Measurements from ENCODE around the gene FHAD1. TPM values are rescaled to one million over a fixed set of nuclear protein-coding genes. Genes with fewer than 3 reads are reported as not detected.

FHAD1 gene
- polyA plus RNA-seq, 1 of the 3 experiments (the other 2 are of a cell fraction), result 0.48 TPM

DNA sequence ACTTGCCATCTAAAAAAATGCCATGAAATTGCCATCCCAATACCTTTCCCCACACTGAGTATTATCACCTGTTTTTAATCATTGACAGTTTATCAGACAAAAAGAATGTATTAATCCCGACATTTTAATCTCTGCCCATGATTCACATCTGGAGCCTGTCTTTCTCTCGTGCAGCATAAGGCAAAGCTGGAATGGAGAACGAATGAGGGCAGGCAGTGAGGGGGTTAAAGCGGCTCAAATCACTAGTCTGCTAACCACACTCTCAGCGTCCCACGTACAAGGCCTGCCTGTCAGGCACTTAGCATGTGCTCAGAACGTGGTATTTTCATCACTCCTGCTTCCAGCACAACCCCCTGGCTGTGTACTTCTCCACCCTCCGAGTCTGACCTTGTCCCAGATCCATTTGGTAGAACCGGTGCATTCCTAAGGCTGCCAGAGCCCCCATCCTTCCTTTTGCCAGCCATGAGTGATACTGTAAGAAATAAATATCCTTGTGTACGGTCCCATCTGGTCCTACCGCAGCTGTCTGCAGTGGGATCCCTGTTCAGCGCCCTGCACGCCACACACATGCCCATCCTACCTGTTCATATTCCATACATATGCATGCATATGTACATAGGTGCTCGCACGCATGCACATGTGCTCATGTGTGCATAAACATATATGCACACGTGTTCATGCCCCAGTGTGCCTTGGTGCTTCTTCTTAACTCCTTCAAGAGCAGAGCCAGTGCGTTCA lies 34.6 kb upstream of the FHAD1 start:
- H3K9ac ChIP-seq, result no peak overlapping the region
- TF ChIP-seq CHD2 (IDR thresholded peaks at IDR 0.05; ENCODE audit: low read length, partially characterized antibody), result no peak
- TF ChIP-seq TCF12 (IDR thresholded peaks at IDR 0.05), result peak; percentile 32; the same call in 1 of the 2 replicates
- no peaks in the 10 kb centered on the region for H3K79me2 ChIP-seq (ENCODE audit: insufficient read depth)
- H3K4me2 ChIP-seq, result 0 out of 2 replicates have a peak overlapping the region, but pooled peaks have one; percentile 10
- no peaks in the 10 kb centered on the region for H3K27me3 ChIP-seq (ENCODE audit: insufficient read depth)
- peak; percentile 46 for DNase-seq
- H3K27ac ChIP-seq (ENCODE audit: low read depth in 2 of 2, low read length in 1 of 2), result peak overlapping the region in 1 of 2 experiments; percentile 12; a peak in 2 of 4 replicates
- H3K9me2 ChIP-seq, result no peaks in the 10 kb centered on the region
- no peaks in the 10 kb centered on the region for H3K36me3 ChIP-seq (replicated peaks in 1 of 2; ENCODE audit: control insufficient read depth in 1 of 2, insufficient read depth in 2 of 2, low read length in 1 of 2)
- H3K4me1 ChIP-seq (ENCODE audit: control insufficient read depth in 1 of 2, insufficient read depth in 2 of 2, low read depth in 1 of 2, low read length in 1 of 2), result peaks cover 0 to 23% of the 10 kb centered on the region in 2 experiments; a peak in 2 of 4 replicates
- H2AFZ ChIP-seq (ENCODE audit: low read depth), result no peak overlapping the region
- WGBS (ENCODE audit: low lambda C conversion rate), result 85% methylated on average over 17 of the region's 17 CpGs
- H3K9me3 ChIP-seq, result no peaks in the 10 kb centered on the region
- CTCF ChIA-PET, result interaction anchor here (0.9 to 2.3 kb wide), 4 partner anchors 9 to 92 kb away, joined by 3 to 8 read pairs (median 6); no protein-coding TSS in a partner anchor
- H3F3A ChIP-seq (replicated peaks; ENCODE audit: insufficient read depth), result no peaks in the 10 kb centered on the region
- POLR2A ChIA-PET, result no interaction called here
- no peak overlapping the region for H3K4me3 ChIP-seq (ENCODE audit: low read depth in 2 of 2, low read length in 1 of 2)
- H4K20me1 ChIP-seq (ENCODE audit: insufficient read depth), result 0 out of 2 replicates have a peak, but pooled peaks cover 2% of the 10 kb centered on the region

DNA sequence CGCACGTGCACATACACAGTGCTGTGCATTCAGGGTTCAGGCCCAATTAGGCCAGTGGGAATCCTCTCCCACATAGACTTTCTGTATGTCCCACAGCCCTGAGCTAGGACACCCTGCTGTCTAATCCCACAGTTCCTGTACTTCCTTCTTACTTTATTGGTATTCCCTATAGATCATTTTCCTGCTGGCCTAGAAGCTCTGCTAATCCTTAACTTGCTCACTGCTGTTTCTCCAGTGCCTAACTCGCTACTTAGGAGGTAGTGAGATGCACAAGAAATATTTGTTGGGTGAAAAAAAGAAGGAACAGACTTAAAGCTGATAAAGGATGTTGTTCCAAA lies 34.1 kb upstream of the FHAD1 start:
- TF ChIP-seq, protein P1, sequence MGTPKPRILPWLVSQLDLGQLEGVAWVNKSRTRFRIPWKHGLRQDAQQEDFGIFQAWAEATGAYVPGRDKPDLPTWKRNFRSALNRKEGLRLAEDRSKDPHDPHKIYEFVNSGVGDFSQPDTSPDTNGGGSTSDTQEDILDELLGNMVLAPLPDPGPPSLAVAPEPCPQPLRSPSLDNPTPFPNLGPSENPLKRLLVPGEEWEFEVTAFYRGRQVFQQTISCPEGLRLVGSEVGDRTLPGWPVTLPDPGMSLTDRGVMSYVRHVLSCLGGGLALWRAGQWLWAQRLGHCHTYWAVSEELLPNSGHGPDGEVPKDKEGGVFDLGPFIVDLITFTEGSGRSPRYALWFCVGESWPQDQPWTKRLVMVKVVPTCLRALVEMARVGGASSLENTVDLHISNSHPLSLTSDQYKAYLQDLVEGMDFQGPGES (IDR thresholded peaks at IDR 0.05; ENCODE audit: low read depth, low read length), result no peak
- no peak for TF ChIP-seq TEAD4 (IDR thresholded peaks at IDR 0.05; ENCODE audit: borderline replicate concordance, insufficient read depth)
- TF ChIP-seq, protein P2, sequence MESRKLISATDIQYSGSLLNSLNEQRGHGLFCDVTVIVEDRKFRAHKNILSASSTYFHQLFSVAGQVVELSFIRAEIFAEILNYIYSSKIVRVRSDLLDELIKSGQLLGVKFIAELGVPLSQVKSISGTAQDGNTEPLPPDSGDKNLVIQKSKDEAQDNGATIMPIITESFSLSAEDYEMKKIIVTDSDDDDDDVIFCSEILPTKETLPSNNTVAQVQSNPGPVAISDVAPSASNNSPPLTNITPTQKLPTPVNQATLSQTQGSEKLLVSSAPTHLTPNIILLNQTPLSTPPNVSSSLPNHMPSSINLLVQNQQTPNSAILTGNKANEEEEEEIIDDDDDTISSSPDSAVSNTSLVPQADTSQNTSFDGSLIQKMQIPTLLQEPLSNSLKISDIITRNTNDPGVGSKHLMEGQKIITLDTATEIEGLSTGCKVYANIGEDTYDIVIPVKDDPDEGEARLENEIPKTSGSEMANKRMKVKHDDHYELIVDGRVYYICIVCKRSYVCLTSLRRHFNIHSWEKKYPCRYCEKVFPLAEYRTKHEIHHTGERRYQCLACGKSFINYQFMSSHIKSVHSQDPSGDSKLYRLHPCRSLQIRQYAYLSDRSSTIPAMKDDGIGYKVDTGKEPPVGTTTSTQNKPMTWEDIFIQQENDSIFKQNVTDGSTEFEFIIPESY (IDR thresholded peaks at IDR 0.05; ENCODE audit: borderline replicate concordance, low read depth), result no peak
- no peak for TF ChIP-seq RCOR1 (IDR thresholded peaks at IDR 0.05; ENCODE audit: low read length)
- no peak for TF ChIP-seq EZH2phosphoT487 (IDR thresholded peaks at IDR 0.05; ENCODE audit: borderline replicate concordance, low read depth)
- TF ChIP-seq EP300 (IDR thresholded peaks at IDR 0.05; ENCODE audit: borderline replicate concordance in 1 of 2, low read depth in 1 of 2, low read length in 1 of 2), result no peak
- TF ChIP-seq ELF1 (IDR thresholded peaks at IDR 0.05), result no peak
- TF ChIP-seq, protein P3, sequence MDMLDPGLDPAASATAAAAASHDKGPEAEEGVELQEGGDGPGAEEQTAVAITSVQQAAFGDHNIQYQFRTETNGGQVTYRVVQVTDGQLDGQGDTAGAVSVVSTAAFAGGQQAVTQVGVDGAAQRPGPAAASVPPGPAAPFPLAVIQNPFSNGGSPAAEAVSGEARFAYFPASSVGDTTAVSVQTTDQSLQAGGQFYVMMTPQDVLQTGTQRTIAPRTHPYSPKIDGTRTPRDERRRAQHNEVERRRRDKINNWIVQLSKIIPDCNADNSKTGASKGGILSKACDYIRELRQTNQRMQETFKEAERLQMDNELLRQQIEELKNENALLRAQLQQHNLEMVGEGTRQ (IDR thresholded peaks at IDR 0.05; ENCODE audit: borderline replicate concordance, low read depth, low read length), result no peak
- TF ChIP-seq CHD2 (IDR thresholded peaks at IDR 0.05; ENCODE audit: low read length, partially characterized antibody), result no peak
- no peak for TF ChIP-seq FOXJ3 (CRISPR knock-in tag; IDR thresholded peaks at IDR 0.05)
- TF ChIP-seq RFX5 (IDR thresholded peaks at IDR 0.05; ENCODE audit: low read length), result no peak
- TF ChIP-seq POLR2AphosphoS5 (IDR thresholded peaks at IDR 0.05; ENCODE audit: low read depth, low read length), result no peak
- TF ChIP-seq RXRA (IDR thresholded peaks at IDR 0.05; ENCODE audit: borderline replicate concordance, low read depth), result no peak
- TF ChIP-seq TCF12 (IDR thresholded peaks at IDR 0.05), result no peak
- TF ChIP-seq, protein P4, sequence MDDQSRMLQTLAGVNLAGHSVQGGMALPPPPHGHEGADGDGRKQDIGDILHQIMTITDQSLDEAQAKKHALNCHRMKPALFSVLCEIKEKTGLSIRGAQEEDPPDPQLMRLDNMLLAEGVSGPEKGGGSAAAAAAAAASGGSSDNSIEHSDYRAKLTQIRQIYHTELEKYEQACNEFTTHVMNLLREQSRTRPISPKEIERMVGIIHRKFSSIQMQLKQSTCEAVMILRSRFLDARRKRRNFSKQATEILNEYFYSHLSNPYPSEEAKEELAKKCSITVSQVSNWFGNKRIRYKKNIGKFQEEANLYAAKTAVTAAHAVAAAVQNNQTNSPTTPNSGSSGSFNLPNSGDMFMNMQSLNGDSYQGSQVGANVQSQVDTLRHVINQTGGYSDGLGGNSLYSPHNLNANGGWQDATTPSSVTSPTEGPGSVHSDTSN (IDR thresholded peaks at IDR 0.05), result no peak
- no peak for TF ChIP-seq MXI1 (IDR thresholded peaks at IDR 0.05; ENCODE audit: low read depth, low read length)
- CTCF ChIA-PET, result interaction anchor here (0.9 kb wide), 1 partner anchor 9 kb away, joined by 5 read pairs; no protein-coding TSS in a partner anchor
- POLR2A ChIA-PET, result no interaction called here

More for the DNA sequence above, 34.1 kb upstream of the FHAD1 start:
- Histone ChIP-seq H4K20me1 (ENCODE audit: insufficient read depth) (0 out of 2 replicates have a peak, but pooled peaks cover 2% of the 10 kb centered on the region), H3K36me3 (replicated peaks in 1 of 2; ENCODE audit: control insufficient read depth in 1 of 2, insufficient read depth in 2 of 2, low read length in 1 of 2) (no peaks in the 10 kb centered on the region), H3K9me3 (no peaks in the 10 kb centered on the region), H3K27me3 (ENCODE audit: insufficient read depth) (no peaks in the 10 kb centered on the region), H3K79me2 (ENCODE audit: insufficient read depth) (no peaks in the 10 kb centered on the region), H2AFZ (ENCODE audit: low read depth) (no peak overlapping the region), H3K9ac (no peak overlapping the region), H3K4me1 (ENCODE audit: control insufficient read depth in 1 of 2, insufficient read depth in 2 of 2, low read depth in 1 of 2, low read length in 1 of 2) (peaks cover 0 to 20% of the 10 kb centered on the region in 2 experiments; a peak in 2 of 4 replicates), H3K9me2 (no peaks in the 10 kb centered on the region), H3K27ac (ENCODE audit: low read depth in 2 of 2, low read length in 1 of 2) (peak overlapping the region in 1 of 2 experiments; percentile 12; a peak in 2 of 4 replicates), H3K4me2 (0 out of 2 replicates have a peak overlapping the region, but pooled peaks have one; percentile 10), H3K4me3 (ENCODE audit: low read depth in 2 of 2, low read length in 1 of 2) (no peak overlapping the region), H3F3A (replicated peaks; ENCODE audit: insufficient read depth) (no peaks in the 10 kb centered on the region)
- WGBS (ENCODE audit: low lambda C conversion rate), result 89% methylated on average over 3 of the region's 3 CpGs
- no peak for DNase-seq

Measured in SK-N-SH (cell line).